ENCODE data around the gene CCIN.
A peak's percentile ranks its signal among the peaks of the same experiment; 100 is the strongest.
"Not testable (repeated sequence)": the region's sequence is repeated elsewhere in the genome, so short reads cannot be mapped to it uniquely, and the experiment has no call there.

The CCIN gene

DNA sequence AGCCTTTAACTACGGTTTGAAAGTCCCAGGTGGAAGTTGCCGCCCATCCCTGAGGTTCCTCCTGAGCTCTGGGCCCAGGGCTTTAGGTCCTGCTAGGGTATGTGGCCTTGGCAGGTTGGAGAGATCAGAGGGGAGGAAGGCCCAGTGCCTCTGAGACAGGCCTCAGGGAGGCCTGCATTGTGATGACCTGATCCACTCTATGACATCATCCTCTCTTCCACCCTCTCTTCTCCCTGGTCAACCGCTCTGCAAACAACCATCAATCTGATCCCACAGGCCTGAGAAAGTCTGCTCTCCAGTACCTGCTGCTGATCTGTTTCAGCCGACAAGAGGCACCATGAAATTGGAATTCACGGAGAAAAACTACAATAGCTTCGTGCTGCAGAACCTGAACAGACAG lies at the start of gene CCIN:
Gene CCIN (plus strand): TSS at position 223 of the 400 bp plus-strand sequence. CDS start 115 bp downstream, at position 338.
- no peak for DNase-seq

DNA sequence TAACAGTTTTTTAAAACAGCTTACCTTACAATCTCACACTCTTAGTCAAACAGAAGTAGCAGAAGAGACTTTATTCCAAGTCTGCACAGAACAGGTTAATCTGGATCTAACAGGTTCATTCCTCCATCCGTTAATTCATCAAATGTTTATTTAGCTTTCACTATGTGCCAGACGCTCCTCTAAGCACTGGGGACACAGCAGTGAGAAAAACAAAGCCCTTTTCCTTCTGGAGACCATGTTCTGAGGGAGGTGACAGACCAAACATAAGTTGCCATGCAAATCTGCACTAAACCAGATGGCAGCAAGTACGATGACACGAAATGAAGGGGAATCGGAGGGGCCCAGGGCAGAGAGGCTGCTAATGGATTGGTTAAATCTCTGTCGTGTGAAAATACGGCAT lies 49.7 kb upstream of the CCIN start:
- no peak for DNase-seq

DNA sequence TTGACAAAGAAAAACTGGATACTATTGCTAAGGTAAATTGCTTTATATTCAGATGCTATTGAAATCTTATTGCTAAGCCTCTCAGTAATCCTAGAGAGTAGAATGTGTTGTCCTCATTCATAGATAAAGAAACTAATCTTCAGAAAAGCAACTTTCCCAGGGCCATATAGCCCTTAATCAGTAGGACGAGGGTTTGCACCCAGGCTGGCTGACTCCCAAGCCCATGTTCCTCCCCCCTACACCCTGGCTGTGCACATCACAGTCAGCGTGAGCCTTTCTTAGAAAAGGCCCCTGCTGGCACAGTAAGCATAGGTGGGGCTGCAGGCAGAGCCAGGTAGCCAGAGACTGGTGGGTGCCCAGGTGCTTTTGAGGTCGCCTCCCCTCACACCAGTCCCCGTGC lies 48.5 kb upstream of the CCIN start:
- DNase-seq: no peak

DNA sequence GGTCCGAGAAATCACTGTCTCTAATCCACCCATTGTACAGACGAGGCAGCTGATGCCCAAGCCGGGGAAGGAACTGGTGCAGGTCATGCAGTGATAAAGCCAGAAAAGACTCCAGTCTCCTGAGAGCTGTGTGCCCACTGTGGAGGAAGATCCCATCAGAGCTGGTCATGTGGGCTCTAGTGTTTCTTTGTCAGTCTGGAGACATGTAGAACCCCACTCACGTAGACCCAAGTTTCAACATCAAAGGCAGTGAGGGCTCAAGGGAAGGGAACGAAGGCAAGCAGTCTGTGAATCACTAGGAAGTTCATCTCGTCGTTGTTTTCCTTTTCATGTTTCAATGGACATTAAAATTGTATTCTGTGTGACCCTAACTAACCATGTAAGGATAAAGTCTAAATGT lies 47.2 kb upstream of the CCIN start:
- no peak for DNase-seq

DNA sequence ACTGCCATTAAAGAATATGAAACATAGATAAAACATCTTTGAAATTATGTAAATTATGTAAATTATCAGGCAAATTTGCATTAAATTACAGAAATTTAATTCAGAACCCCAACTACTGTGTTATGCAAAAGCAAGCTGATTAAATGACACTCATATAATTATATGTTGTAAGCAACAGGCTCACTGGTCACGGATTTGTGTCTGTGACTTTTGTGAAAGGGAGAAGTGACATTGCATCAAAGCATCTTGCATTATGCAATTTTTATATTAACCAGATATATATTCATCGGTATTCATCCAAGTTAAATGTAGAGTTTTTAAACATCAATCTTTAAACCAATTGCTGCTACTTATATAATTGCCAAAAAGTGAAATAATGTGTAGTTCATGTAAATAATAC lies 45.7 kb upstream of the CCIN start:
- no peak for DNase-seq

DNA sequence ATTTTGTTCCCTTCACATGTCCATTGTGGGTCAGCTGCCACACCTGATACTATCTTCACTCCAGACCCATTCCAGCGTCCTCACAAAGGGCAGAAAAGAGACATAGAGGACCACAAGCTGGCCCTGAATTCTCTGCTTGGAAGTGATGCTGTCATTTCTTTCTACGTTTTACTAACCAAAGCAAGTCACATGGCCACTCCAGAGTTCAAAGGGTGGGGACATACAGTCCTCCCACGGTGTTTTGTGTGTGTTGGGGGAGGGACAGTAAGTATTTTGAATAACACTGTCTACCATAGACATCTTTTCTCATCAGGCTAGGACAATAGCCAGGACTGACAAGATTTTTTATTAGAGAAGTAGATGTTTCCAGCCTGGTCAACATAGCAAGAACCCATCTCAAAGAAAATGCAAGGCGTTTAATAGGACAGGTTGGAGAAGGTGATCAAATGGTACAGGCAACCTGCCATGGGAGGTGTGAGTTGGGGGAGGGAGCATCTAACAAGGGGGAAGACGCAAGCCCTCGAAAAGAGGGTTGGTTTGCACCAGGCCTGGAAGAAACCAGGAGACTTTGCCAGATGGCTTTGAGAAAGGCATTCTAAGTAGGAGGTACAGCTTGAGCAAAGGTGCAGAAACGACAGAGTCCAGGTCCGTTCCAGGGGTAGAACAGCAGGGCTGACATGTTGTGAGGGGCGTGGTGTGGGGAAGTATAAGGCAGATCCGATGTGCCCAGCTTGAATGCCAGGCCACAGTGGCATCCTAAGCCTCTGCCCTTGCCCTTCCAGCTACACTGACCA lies 43.9 kb upstream of the CCIN start:
- DNase-seq: no peak

DNA sequence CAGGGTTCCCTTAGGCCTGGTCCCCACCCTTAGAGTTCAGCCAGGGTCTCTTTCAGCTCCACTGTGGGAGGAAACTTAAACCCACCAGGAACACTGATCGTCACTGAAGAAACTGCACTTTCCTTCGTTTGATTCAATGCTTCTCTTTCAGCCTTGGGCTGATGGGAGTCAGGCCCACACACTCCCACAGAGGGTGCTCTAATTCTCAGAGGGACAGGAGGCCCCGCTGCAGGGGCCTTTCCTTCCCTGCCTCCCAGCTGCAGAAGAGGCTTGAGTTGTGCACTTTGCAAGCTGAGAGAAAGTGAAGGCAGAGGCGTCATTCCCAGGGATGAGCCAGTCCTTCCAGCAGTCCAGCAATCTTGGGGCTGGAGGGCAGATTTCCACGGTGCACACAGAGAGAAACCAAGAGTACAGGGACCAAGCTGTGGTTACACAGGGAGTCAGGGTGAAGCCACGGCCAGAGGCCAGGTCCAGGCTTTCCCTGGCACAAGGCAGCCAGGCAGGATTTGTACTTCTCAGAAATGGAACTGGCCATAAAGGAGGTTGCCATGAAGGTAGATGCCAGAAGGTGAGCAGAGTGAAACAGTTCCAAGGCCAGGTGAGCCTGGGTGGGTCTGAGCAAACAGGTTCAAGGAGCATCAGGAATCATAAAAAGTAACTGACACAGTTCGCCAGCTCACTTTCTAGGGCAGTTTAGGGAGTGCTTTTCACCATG lies 43.0 kb upstream of the CCIN start:
- DNase-seq: no peak

DNA sequence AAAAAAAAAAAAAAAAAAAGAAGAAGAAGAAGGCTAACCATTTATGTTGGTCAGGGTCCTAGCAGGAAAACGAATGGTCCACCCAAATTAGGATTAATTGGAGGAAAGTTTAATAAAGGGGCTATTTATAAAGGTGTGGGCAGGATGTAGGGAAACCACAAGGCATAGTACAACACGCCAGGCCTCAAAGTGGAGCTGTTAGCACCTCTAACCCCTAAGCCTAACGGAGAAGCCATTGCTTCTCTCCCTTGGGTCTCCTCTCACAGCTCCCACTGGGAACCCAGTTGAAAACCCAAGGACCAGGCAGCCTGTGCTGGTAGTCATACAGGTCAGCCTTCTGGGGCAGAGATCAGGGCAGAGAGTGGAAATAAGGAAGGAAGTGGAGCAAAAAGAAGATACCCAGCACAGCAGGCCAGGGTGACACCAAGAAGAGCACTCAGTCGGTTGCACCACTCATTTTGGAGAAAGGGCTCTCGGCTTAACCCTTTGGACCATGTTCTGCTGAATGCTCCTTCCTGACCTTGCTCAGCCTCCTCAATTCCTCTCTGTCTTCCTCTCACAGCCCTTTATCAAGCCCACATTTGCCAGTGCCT lies 41.4 kb upstream of the CCIN start:
- DNase-seq: no peak

DNA sequence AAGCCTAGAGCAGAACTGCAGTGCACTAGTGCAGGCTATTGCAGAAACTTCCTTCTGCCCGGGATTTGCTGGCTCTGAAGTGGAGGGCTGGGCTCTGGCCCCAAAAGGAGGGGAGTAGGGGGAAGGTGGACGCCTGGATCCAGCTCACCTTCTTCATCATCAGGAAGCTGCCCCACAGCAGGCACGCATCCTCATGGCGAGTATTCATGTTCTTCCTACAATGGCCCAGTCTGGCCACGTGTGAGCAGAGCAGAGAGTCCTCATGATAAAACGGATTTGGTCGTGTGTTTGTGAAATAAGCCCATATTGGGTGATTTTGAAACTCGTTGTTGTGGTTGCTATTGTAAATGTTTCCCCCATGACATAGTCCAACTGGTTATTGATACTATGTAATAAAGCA lies 40.8 kb upstream of the CCIN start:
- DNase-seq: no peak

DNA sequence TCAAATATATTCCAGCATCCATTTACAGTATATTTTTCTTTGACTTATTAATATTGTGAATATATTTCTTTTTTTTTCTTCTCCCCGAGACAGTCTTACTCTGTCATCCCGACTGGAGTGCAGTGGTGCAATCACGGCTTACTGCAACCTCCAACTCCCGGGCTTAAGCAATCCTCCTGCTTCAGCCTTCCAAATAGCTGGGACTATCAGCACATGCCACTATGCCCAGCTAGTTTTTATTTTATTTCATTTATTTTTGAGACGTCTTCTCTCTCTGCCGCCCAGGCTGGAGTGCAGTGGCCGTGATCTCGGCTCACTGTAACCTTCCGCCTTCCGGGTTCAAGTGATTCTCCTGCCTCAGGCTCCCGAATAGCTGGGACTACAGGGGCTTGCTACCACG lies 40.0 kb upstream of the CCIN start:
- no peak for DNase-seq

DNA sequence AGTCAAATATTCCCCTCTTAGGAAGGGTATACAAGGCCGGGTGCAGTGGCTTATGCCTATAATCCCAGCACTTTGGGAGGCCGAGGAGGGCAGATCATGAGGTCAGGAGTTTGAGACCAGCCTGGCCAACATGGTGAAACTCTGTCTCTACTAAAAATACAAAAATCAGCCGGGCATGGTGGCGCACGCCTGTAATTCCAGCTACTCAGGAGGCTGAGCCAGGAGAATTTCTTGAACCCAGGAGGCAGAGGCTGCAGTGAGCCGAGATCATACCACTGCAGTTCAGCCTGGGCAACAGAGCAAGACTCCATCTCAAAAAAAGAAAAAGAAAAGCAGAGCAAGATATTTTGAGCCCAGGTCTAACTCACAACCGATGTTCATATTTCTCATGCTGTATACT lies 37.5 kb upstream of the CCIN start:
- DNase-seq: not testable (repeated sequence)

DNA sequence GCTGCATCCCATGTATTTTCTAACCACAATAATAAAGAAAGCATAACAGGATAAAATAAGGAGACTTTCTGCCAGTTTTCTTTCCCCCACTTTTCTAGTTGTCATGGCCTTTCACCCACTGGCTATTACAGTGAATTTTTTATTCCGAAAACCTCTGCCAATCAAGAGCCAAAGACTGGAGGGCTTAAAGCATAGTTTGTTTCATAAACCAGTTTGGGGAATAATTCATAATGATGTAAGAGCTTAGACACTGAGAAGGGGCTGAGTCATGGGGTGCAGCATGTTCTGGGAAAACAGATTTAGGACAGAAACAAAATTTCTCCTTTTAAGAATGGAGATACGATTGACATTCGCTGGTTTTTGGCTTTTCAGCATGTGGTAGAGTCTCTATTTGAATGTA lies 37.1 kb upstream of the CCIN start:
- DNase-seq: no peak

DNA sequence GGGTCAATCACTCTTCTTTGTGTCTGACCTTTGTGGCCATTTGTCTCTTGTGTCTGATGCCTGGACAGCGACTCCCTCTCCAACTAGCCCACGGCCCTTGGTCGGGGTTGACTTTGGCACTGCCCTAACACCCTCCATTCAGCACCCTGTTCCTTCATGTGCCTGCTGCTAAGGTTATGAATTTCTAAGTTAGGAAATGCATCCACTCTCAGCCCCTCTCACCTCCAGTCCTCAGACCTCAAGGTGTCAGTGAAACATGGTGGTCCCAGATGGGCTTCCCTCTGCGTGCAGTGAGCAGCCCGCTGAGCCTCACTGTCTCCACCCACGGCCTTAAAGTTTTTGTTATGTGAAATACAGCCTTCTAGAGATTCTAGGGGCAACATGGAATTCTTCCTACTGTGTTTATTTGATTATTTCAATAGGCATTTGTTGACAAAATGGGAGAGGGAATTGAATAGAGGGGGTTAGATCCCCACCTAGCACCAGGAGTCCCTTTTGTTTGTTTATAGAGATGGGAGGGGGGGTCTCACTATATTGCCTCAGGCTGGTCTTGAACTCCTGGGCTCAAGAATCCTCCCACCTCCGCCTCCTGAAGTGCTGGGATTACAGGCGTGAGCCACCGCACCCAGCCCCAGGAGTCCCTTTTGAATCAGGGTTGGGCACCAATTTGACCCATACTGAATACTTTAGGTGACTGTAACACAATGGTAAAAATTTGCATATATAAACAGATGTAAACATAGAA lies 34.3 kb upstream of the CCIN start:
- DNase-seq: no peak

DNA sequence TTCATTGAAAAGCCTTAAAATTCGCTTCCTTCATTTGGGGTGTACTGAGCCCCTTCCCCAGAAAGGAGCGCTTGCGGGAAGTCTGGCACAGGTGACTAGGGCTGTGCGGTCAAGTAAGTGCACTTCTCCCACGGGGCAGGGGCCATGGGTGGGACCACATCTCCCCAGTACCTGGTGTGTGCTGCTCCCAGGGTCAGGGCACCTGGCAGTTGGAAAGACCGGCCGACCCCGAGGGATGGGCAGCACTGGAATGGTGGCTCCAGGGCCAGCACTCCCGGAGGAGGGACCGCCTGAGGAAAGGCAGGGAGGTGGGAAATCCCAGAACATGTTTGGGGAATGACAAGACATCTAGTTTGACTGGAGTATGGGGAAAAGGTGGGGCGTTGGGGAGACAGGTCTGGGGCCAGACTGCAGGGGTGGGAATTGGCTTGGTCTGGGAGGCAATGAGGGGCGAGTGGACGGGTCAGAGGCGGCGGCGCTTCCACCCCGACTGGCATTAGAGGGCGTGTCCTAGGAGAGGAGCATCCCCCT lies 33.4 kb upstream of the CCIN start:
- no peak for DNase-seq

DNA sequence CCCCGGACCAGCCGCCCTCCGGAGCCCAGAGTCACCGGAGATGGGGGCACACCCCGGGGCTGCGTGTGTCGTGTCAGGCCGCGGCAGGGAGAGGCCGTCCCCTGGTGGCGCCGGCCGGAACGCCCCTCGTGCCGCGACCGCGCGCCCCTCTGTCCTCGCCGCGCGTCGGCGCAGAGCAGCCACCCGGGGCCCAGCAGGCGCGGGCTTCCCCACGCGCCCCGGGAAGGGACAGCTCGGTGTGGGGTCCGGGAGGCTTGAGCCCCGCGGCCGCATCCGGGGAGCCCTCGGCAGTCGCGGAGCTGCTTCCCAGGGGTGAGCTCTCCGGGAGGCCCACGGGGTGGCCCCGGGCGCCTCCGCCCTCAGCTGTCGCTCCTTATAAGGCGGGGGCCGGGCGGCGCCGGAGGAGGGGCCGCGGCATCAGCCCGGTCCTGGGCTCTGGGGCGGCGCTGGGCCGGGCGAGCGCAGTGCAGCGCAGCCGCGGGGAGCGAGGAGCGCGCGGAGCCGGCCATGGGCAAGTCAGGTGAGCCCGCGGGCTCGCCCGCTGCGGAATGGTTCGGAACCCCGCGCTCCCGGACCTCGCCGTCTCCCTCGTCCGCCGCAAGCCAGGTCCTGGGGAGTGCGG lies 32.8 kb upstream of the CCIN start, which contains the start of gene GLIPR2:
Gene GLIPR2 (plus strand): TSS at position 462 of the 622 bp plus-strand sequence. CDS start 46 bp downstream, at position 508.
- peak; percentile 71 for DNase-seq

DNA sequence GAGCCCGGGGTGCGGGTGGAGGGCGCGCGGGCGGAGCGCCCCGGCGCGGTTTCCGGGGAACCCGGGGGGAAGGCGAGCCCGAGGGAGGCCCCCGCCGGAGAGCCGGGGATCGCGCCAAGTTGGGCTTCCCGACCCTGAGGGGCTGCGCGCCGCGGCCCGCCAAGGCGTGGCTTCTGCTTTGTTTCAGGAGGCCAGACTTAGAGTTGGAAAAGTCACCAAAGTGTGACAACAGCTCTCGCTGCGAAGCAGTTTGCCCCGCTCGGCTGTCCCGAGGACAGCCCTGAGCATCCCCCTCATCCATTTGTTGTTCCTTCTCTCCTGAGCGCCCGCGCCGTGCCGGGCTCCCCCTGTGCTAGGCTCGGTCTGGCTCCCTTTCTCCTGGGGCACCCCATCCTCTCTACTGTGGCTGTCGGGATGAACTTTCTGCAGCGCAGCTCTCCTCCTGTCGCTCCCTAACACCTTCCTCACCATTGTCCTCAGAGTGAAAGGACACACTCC lies 32.2 kb upstream of the CCIN start:
- no peak for DNase-seq

DNA sequence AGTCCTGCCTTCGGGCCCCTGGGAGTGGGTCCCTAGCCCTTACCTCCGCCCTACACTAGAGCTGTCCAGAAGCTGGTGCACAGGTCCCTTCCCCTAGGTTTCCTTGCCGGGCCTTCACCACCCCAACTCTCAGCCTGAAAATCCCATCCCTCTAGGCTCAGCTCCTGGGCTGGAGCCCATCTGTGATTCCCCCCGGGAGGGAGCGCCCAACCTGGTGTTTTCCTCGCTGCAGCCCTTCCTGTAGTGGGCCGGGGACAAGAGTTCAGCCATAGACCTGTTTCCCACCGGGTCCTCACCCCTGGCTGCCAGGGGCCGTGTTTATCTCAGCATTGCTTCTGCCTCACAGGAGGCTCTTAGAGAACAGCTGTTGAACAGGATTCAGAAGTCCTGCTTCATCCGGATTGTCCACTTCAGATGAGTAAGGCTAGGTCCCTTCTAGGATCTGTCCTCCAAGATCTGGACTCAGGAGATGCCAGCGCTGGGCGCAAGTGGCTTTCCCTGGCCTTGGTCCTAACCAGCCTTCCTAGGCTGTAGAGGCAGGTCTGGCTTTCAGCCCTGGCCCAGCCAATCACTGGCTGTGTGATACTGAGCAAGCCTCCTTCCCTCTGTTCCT lies 31.7 kb upstream of the CCIN start:
- DNase-seq: no peak

DNA sequence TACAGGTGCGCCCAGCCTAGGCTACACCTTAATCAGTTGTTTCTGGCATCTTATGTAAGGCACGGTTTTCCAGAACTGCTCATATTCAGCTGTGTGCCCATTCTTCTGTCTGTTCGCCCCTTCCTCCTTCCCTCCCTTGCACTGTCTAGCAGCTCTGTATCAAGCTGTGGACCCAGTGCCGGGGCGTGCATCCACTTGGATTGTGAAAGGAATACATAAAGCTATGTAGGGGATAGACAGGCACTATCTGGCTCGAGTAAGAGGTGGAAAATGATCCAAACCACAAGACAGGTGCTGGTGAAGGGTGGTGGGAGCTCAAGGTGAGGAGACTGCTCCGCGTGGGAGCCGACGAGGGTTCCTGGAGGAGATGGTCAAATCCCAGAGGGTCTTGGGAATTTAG lies 30.7 kb upstream of the CCIN start:
- no peak for DNase-seq

DNA sequence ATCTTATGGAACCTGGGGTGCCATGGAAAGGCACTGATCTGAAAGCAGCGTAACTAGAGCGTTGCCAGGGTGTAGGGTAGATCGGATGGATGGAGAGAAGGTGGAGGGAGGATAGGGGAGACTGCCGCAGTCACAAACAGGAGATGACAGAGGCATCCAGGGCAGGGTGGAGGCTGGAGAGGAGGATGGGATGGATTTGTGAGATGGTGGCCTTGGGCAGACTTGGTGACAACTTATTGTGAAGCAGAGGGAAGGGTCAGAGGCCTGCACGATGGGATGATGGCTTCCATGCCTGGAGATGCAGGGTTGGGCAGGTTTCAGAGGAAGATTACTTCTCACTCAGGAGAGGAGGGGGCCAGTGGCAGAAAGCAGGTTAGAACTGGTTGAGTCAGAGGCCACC lies 30.3 kb upstream of the CCIN start:
- no peak for DNase-seq

DNA sequence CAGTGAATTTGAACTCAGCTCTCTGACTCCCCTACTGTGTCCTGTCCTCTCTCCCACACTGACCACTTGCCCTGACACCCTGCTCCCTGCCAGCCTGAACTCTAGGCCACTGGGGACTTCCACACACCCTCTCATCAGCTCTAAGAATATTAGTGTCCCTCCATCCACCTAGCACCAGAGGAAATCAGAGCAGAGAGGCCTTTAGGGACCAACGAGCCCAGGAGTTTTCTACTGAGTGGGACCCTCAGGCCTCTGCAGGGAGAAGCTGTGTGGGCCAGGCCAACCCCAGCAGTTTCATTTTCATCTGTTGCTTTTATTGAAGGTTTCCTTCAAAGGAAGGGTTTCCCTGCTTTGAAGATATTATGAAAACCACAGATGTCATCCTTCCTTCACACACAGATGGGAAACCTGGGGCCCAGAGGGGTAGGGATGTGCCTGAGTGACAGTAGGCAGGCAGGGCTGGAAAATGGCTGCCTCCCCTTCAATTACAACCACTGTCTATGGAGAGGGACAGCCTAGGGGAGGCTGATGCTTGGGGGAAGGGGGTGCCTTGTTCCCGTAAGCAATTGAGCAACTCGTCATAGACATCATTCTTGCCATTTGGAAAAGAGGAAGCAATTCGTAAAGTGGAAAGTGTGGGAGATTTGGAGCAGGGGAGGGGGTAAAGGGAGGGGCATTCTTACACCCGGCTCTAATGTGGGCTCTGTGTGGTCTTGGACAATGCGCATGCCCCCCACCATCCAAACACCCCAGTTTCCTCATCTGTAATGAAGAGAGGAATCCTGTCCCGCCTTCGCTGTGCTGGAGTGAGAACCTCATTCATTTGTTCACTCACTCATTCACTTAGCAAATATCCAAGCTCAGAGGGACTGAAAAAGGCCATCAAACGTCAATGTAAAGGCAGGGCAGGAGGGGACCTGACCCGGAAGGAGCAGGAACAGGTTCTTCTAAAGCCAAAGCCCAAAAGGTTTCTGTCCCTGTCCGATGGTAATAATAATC lies 28.8 kb upstream of the CCIN start:
- no peak for DNase-seq

DNA sequence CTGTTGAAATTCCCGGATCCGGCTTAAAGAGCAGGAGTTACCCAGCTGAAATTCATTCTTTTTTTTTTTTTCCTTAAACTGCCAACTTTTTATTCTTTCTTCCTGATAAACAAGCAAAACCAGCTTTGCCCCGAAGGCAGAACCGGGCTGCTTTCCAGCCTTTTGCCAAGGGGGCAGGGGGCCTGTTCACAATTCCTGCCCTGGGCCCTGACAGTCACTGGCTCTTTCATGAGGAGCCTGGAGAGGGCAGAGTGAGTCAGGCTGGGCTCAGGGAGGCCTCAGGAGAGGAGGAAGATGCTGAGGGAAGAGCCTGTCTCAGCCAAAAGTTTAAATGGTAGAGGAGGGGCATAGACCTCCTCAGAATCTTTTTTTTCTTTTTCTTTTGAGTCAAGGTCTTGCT lies 27.9 kb upstream of the CCIN start:
- DNase-seq: no peak
